A204.1 (cell line): ENCODE data around the gene PANX2.
"Not testable (repeated sequence)": the region's sequence is repeated elsewhere in the genome, so short reads cannot be mapped to it uniquely, and the experiment has no call there.

ENCODE experiments used
- FAIRE-seq: peaks from 2 replicates; lab custom pipeline; 2012; peaks lifted over from hg19 to GRCh38; lab: Jason Lieb, UNC

The PANX2 gene, protein sequence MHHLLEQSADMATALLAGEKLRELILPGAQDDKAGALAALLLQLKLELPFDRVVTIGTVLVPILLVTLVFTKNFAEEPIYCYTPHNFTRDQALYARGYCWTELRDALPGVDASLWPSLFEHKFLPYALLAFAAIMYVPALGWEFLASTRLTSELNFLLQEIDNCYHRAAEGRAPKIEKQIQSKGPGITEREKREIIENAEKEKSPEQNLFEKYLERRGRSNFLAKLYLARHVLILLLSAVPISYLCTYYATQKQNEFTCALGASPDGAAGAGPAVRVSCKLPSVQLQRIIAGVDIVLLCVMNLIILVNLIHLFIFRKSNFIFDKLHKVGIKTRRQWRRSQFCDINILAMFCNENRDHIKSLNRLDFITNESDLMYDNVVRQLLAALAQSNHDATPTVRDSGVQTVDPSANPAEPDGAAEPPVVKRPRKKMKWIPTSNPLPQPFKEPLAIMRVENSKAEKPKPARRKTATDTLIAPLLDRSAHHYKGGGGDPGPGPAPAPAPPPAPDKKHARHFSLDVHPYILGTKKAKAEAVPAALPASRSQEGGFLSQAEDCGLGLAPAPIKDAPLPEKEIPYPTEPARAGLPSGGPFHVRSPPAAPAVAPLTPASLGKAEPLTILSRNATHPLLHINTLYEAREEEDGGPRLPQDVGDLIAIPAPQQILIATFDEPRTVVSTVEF

DNA sequence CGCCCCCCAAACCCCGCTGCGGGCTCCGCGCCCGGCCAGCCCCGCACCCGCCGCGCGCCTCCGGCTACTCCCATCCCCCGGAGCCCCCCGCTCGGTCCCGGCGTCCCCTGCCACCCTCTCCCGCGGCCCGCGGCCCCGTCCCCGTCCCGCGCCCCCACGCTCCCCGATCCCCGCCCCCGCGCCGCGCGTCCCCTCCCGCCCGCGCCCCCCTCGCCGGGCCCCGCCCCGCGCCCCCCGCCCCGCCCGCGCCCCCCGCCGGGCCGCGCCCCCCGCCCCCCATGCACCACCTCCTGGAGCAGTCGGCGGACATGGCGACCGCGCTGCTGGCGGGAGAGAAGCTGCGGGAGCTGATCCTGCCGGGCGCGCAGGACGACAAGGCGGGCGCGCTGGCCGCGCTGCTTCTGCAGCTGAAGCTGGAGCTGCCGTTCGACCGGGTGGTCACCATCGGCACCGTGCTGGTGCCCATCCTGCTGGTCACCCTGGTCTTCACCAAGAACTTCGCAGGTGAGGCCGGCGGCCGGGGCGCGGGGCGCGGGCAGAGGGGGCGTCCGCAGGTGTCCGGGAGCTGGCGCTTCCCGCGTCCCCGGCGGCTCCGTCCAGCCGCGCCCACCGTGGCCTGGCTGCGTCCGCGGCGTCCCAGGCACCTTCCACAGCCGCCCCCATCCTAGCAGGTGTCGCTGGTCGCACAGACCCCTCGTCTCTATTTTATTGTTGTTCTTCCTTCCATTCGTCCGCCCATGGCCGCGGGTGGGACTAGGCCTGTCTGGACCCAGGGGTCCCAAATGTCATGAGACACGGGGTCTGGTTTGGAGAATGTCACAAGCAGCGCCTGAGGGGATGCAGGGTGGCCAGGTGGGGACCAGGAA lies at the start of gene PANX2:
PANX2 (plus strand) TSS at position 279 of the 866 bp plus-strand sequence; CDS start at position 279, 0 bp downstream.
- FAIRE-seq = no peak

DNA sequence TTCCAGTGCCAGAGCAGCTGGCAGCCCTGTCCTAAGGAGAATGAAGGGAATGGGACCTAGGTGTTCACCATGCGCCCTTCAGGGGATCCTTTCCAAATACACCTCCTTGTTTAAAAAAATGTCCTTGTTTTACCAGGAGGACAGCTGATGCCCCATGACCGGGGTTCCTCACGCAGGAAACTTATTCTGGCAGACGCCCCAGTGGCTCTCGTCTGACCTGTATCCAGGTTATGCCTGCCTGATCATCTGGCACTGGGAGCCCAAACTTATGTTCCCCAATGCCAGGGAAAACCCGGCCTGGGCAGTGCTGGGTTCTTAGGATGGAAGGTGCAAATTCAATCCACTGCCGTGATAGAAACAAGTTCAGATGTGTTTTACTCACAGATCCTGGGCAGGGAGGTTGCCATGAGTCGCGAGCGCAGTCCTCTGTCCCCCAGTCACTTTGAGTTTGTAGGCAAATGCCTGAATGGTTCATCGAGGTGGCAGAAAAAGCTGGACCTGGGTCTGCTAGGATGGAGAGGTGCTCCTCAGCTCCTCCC lies 49.3 kb upstream of the PANX2 start:
- FAIRE-seq = no peak

DNA sequence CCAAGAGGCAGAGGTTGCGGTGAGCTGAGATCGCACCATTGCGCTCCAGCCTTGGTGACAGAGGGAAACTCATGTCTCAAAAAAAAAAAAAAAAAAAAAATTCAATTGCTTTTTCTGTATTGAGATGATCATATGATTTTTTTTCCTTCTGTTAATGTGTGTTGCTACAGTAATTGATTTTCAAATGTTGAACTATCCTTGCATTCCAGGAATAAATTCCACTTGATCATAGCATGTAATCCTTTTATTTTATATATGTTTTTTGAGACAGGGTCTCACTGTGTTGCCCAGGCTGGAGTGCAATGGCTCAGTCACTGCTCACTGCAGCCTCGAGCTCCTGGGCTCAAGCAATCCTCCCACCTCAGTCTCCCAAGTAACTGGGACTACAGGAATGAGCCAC lies 47.4 kb upstream of the PANX2 start:
- no peak for FAIRE-seq

DNA sequence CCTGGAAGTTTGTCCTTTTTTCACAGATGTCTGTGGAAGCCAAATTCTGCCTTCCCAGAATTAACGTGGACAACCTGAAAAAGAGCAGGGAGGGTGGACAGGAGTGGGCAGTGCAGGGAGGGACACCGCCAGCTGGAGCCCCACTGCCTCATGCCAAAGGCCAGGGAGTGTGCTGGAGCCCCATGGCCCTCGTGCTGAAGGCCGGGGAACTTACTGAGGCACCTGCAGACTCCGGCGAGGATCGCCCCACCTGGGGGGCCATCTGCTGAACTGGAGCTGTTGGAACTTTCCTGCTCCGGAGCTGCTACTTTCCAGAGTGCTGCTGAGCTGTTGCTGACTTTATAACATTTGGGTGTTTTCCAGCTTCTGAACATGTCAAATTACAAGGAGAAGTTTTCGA lies 45.5 kb upstream of the PANX2 start:
- no peak for FAIRE-seq

DNA sequence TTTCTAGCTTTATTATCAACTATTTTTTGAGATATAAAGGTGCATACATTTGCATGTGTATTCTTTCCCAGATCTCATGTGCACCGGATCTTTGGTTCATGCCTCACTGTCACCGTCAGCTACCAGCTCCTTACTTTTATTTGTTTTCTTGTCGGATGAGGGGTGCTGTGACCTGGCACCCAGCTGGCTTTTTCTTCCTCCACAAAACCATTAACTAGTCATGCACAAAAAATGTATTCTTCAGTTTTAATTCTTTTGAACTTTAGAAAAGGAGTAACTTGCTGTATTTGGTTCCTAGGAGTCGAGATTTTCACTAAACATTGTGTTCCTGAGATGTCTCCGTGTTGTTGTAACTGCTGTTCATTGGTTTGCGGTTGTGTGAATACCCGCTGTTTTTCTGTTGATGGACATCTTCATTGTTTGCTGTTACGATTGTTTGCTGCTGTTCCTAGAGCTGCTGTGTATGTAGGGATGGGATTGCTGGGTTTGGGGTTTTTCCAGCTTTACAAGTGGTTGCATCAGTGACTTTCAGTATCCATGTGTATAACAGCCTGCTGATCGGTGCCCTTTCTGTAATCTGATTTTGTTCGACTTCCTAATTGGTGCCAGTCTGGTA lies 41.3 kb upstream of the PANX2 start:
- no peak for FAIRE-seq

DNA sequence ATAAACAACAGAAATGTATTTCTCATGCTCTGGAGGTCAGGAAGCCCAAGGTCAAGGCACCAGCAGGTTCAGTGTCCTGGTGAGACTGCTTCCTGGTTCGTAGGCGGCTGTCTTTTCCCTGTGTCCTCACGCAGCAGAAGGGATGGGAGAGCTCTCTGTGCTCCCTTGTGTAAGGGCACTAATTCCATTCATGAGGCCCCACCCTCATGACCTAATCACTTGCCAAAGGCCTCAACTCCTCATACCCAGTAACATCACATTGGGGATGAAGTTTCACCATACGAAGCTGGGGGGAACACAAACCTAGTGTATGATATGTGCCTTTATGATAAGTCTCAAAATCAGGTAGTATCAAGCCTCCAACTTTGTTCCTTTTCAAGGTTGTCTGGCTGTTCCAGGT lies 38.6 kb upstream of the PANX2 start:
- FAIRE-seq = no peak

DNA sequence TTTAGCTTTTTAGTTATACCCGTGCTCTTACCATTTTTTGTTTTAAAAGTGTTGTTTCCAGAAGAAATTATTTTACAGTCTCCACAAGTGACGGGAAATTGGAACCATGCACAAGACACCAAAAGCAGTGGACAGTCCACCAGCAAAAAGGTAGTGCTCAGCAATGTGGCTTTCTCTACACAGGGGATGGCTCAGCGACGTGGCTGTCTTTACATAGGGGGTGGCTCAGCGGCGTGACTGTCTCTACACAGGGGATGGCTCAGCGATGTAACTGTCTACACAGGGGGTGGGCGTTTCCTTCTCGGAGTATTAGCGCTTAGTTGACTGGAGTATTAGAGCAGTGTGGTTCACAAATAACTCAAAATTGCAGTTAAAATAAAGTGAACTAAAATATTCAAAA lies 36.0 kb upstream of the PANX2 start:
- no peak for FAIRE-seq

DNA sequence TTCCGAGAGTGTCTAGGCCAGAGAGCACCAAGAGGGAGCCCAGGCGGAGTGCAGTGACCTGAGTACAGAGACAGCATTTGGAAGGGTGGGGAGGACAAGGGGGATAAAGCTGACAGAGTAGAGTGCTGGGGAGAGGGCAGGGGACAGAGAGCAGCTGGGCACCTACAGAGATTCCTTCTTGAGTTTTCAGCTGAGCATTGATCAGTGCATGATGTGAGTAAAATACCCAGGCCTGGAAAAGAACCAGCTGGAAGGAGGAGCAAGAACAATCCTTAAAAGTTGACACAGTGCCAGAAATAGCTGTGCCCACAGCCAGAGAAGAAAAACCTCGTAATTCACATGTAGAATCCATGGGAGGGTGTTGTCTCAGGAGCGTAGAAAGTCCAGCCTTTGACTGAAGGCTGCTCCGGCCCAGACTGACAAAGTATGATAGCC lies 33.9 kb upstream of the PANX2 start:
- no peak for FAIRE-seq

DNA sequence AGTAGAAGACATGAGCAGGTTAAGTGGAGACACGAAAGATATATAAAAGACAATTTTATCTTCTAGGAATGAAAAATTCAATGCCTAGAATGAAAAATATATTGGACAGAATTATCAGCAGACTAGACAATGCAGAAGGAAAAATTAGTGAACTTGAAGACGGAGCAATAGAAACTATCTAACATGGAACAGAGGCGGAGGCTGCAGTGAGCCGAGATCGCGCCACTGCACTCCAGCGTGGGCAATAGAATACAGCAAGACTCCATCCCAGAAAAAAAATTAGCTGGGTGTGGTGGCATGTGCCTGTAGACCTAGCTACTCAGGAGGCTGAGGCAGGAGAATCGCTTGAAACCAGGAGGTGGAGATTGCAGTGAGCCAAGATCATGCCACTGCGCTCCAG lies 33.3 kb upstream of the PANX2 start:
- not testable (repeated sequence) for FAIRE-seq

DNA sequence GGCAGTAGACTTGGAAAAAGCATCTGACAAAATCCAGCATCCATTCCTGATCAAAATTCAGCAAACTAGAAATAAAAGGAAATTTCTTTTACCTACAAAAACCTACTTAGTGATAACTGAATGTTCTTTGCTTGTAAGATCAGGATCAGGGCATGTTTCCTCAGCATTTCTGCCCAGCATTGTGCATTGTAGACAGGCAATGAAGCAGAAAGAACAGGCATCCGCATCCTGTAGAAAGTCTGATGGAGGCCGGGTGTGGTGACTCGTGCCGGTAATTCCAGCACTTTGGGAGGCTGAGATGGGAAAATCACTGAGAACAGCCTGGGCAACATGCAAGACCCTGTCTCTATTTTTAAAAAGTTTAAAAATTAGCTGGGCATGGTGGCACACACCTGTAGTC lies 32.5 kb upstream of the PANX2 start:
- no peak for FAIRE-seq

DNA sequence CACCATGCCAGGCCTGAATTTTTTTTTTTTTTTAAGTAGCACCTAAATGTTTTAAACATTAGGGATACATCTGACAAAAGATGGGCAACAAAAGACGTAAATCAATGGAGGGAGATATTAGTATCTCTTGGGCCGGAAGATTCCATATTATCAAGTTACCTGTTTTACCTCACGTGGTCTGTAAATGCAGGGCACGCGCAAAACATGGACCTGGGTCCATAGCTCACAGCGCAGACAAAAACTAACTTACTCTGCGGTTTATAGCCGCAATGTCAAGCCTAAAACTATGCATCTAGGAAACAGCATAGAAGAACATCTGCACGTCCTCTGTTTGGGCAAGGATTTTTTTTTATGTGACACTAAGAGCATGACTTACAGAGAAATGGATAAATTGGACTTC lies 31.5 kb upstream of the PANX2 start:
- FAIRE-seq = no peak

DNA sequence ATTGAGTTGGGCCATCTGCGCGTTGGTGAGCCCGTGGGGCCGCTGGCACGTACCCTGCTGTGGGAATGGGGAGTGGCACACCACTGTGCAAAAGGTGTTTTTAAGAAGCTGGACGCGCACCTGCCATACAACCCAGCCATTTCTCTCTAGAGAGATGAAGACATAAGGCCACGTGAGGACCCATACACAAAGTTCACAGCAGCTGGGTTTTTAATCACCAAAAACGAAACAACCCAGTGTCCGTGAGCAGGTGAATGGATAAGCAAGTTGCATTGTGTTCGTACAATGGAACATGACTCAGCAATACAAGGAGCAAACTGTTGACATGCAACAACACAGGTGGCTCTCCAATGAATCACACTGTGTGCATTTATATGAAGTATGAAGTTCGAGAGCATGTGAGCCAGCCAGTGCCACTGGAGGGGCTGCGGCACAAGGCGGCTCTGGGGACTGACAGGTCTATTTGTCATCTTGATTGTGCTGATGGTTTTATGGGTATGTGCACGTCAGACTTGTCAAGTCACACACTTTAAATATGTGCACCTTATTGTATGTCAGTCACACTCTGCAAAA lies 30.6 kb upstream of the PANX2 start:
- no peak for FAIRE-seq

DNA sequence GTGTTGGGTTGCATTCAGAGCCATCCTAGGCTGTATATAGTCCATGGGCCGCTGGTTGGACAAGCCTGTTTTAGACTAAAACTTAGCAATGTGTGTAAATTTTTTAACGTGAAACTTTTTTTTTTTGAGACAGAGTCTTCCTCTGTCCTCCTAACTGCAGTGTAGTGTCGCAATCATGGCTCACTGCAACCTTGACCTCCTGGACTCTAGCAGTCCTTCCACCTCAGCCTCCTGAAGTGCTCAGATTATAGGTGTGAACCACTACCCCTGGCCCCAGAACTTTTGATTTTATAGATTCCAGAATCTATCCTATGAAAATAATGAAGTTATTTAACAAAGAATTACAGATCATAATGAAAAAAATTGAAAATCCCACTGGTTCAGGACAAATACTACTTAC lies 29.9 kb upstream of the PANX2 start:
- no peak for FAIRE-seq

DNA sequence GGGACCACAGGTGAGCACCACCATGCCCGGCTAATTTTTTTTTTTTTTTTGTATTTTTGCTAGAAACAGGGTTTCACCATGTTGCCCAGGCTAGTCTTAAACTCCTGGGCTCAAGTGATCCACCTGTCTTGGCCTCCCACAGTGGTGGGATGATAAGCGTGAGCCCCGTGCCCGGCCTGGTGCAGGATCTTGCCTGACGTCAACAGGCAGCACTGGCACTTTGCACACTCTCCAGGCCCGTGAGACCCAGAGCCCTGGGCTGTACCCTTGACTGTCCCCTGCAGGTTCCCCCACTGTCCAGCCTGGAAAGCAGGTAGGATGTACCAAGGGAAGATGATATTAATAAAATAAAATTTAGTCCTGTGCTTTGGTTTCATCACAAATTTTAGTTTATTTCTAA lies 29.1 kb upstream of the PANX2 start:
- FAIRE-seq = no peak

DNA sequence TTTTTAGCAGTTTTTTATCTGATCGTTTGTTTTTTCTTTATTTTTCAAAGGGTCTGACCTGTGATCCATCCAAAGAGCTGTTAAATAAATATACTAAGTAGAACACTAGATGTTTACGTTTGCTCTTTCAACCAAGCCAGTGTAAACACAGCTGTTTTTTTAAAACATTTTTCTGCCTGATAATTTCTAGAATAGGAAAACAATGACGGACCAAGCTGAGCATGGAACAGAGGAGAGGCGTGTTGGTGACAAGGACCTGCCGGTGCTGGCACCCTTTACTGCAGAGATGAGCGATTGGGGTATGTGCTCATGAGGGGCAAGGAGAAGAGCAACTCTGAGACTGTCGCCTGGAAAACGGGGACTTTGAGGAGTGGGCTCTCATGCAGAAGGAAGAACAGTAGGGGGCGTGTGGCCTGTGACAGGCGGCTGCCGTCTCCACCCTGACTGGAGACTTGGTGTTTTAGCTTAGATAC lies 28.6 kb upstream of the PANX2 start:
- FAIRE-seq = no peak

DNA sequence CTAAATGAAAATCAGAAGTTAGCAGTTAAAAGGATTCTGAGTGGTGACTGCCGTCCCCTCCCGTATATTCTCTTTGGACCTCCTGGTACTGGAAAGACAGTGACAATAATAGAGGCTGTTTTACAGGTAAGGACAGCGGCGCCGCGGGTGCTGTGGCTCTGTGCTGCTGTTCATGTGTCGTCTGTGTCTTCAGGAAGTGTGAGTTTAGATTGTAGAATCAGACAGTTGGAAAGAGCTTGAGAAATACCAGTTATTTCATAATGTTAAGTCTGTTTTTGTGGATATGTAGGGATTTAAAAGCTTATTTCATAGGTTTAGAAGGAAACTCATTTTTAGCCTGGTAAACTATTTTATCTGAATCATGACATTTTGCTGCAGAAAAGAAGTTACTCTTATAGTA lies 27.4 kb upstream of the PANX2 start:
- no peak for FAIRE-seq

DNA sequence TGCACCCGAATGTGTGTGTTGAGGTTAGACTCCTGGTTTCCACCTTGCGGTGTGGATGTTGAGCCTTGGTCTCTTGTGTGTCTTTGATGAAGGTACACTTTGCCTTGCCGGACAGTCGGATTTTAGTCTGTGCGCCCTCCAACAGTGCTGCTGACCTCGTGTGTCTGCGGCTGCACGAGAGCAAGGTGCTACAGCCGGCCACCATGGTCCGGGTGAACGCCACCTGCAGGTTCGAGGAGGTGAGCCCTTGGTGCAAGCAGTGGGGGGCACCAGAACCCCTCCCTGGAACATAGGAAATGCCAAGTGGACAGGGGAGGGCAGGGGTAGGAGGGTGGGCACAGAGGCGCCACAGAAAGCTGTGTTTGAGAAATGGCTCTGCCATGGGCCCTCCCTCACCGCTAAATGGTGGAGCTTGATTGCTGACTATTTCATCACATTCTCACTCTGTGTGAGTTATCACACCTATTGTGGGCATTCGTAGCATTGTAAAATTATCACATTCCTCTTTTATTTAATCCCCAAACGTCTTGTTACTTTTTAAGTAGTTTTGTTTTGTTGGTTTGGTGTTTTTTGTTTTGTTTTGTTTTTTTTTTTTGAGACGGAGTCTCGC lies 26.4 kb upstream of the PANX2 start:
- FAIRE-seq = no peak

DNA sequence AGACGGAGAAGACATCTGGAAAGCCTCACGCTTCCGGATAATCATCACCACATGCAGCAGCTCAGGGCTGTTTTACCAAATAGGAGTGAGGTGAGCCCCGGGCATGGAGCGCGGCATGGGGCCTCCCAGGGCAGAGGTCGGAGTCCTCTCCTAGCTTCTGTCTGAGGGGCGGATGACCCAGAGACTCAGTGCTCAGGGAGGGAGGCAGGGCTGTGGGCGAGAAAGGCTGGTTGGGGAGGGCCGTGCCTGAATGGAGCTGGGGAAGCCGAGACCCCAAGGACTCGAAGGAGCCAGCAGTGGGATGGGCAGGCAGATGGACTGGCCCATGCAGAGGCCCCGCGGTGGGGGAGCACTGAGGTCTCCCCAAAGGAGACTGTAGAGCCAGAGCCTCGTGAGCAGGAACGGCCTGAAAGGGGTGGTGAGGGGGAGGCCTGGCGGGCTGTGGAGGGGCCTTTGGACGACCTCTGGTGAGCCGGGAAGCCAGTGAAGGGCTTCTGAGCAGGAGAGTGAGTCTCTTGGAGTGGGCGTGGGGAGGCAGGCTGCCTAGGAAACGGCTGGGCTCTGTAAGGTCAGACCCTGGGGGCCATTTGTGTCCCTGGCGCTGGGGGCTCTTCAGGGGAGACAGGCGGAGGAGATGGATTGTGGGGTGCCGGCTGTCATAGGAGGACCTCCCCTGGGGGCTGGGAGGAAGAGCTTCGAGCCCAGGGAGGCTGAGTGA lies 24.7 kb upstream of the PANX2 start:
- FAIRE-seq = no peak

DNA sequence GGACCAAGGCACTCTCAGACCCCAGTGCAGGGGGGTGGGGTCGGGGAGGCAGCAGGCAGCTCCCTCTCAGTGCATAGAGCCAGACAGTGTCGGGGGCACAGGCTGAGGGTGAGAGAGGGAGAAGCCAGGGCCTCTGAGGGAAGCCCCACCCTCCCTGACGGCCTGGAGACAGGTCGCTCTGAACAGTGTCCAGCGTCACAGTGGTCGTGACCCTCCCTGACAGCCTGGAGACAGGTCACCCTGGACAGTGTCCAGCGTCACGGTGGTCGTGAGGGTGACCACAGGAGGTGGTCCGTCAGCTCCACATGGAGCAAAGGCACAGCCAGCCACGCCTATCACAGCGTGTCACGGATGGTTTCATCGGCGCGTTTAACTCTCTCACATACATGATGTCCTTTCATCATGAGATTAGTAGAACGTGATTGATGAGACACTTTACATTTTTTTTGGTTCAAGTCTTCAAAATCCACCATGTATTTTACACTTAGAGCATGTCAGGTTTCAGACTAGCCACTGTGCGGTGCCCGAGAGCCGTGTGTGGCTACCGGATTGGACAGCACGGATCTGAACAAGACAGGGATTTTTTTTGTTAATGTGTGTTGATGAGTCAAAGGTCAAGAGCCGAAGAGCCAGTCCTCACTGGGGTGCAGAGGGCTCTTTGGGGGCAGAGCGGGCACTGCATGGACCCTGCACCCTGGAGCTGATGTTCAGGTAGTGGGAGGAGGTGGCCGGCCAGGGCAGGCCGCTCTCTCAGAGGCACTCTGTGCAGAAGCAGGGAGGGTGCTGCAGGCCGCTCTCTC lies 23.9 kb upstream of the PANX2 start:
- FAIRE-seq = peak; percentile 64
